CD4-positive, alpha-beta T cell treated with Interleukin-2 at 100 ng/mL for 4 hours (primary cell): ENCODE data around the gene TSHR.
A peak's percentile ranks its signal among the peaks of the same experiment; 100 is the strongest.
"Not testable (repeated sequence)": the region's sequence is repeated elsewhere in the genome, so short reads cannot be mapped to it uniquely, and the experiment has no call there.

Experiments
- DNase-seq: peaks from one replicate; pipeline ENCODE4 v3.0.0-alpha.2; 2020; ENCODE audit warnings: low spot score

The TSHR gene

GRCh38 chr14:80951491-80951890 is 3.9 kb upstream of the TSHR start:
- DNase-seq, result no peak

GRCh38 chr14:80953211-80953610 is 2.2 kb upstream of the TSHR start:
- DNase-seq, result not testable (repeated sequence)

GRCh38 chr14:80954687-80955299 is 628 bp upstream of the TSHR start:
- peak; percentile 81 for DNase-seq

- no peak for DNase-seq
Observed at GRCh38 chr14:80956102-80956501, 681 bp downstream of the TSHR start.

- DNase-seq, result no peak
Observed at GRCh38 chr14:80956922-80957321, 1.5 kb downstream of the TSHR start.

GRCh38 chr14:80957613-80958012 is 2.2 kb downstream of the TSHR start:
- no peak for DNase-seq

GRCh38 chr14:80958226-80958625 is 2.8 kb downstream of the TSHR start:
- no peak for DNase-seq

GRCh38 chr14:80958939-80959338 is 3.5 kb downstream of the TSHR start:
- DNase-seq, result no peak

- DNase-seq, result peak; percentile 68
Observed at GRCh38 chr14:80959496-80959895, 4.1 kb downstream of the TSHR start.

- DNase-seq, result no peak
Observed at GRCh38 chr14:80965037-80965436, 9.6 kb downstream of the TSHR start.

GRCh38 chr14:80973931-80974641 is 18.7 kb downstream of the TSHR start:
- peak; percentile 28 for DNase-seq

GRCh38 chr14:80974679-80975078 is 19.3 kb downstream of the TSHR start:
- DNase-seq, result no peak

GRCh38 chr14:80977221-80977620 is 21.8 kb downstream of the TSHR start:
- DNase-seq, result no peak

GRCh38 chr14:80978403-80978802 is 23.0 kb downstream of the TSHR start:
- no peak for DNase-seq

GRCh38 chr14:80979951-80980350 is 24.5 kb downstream of the TSHR start:
- no peak for DNase-seq

GRCh38 chr14:80981156-80981555 is 25.7 kb downstream of the TSHR start:
- no peak for DNase-seq

GRCh38 chr14:80981673-80982072 is 26.3 kb downstream of the TSHR start:
- DNase-seq, result no peak

GRCh38 chr14:80982711-80983110 is 27.3 kb downstream of the TSHR start:
- no peak for DNase-seq

- peak; percentile 78 for DNase-seq
Observed at GRCh38 chr14:80987235-80988032, 32.0 kb downstream of the TSHR start.

GRCh38 chr14:80988192-80988591 is 32.8 kb downstream of the TSHR start:
- DNase-seq, result no peak

GRCh38 chr14:80988735-80989429 is 33.5 kb downstream of the TSHR start:
- no peak for DNase-seq

GRCh38 chr14:80992580-80992979 is 37.2 kb downstream of the TSHR start:
- no peak for DNase-seq
